Endodermal cell (in vitro differentiated cells): ENCODE results near the gene CCDC28A. TPM values are rescaled to one million over a fixed set of nuclear protein-coding genes. Genes with fewer than 3 reads are reported as not detected.
A peak's percentile ranks its signal among the peaks of the same experiment; 100 is the strongest.

Experiments
- DNase-seq: peaks from one replicate; pipeline ENCODE4 v3.0.0-alpha.2; 2017
- H3K27ac ChIP-seq: 2 replicates; pipeline ENCODE4 v1.5.1; 2013; ENCODE audit warnings: mild to moderate bottlenecking, low read depth, low read length, moderate library complexity
- H3K27me3 ChIP-seq: 2 replicates; pipeline ENCODE4 v1.6.1; 2013; ENCODE audit warnings: mild to moderate bottlenecking, low read length, moderate library complexity; ENCODE audit not compliant: insufficient read depth, control insufficient read depth, poor library complexity, severe bottlenecking
- H3K36me3 ChIP-seq: 2 replicates; pipeline ENCODE4 v1.7.0; 2013; ENCODE audit warnings: mild to moderate bottlenecking, low read length, moderate library complexity; ENCODE audit not compliant: control insufficient read depth, insufficient read depth
- H3K4me1 ChIP-seq: one replicate; pipeline ENCODE4 v1.7.0; 2013; ENCODE audit warnings: low read length; ENCODE audit not compliant: control insufficient read depth, insufficient read depth
- H3K4me3 ChIP-seq: 2 replicates; pipeline ENCODE4 v1.5.1; 2013; ENCODE audit warnings: mild to moderate bottlenecking, low read length, moderate library complexity
- H3K9ac ChIP-seq: 2 replicates; pipeline ENCODE4 v1.6.1; 2013; ENCODE audit warnings: mild to moderate bottlenecking, low read length, moderate library complexity; ENCODE audit not compliant: poor library complexity, severe bottlenecking; ENCODE audit errors: extremely low read depth
- H3K9me3 ChIP-seq: 2 replicates; pipeline ENCODE4 v1.6.1; 2013; ENCODE audit warnings: mild to moderate bottlenecking, low read length, moderate library complexity; ENCODE audit not compliant: control insufficient read depth
- H3K27ac Mint-ChIP-seq: 2 replicates; pipeline ENCODE4 v1.8.0; 2020; ENCODE audit warnings: mixed read lengths
- H3K27me3 Mint-ChIP-seq: 2 replicates; pipeline ENCODE4 v1.8.0; 2021; ENCODE audit warnings: mild to moderate bottlenecking, mixed read lengths; ENCODE audit not compliant: insufficient read depth
- H3K36me3 Mint-ChIP-seq: 2 replicates; pipeline ENCODE4 v1.8.0; 2020; ENCODE audit warnings: low read depth, mixed read lengths
- H3K4me1 Mint-ChIP-seq: 2 replicates; pipeline ENCODE4 v1.8.0; 2020; ENCODE audit warnings: mixed read lengths
- H3K4me3 Mint-ChIP-seq: 2 replicates; pipeline ENCODE4 v1.8.0; 2020; ENCODE audit warnings: mild to moderate bottlenecking, moderate library complexity, mixed read lengths
- H3K9me3 Mint-ChIP-seq: 2 replicates; pipeline ENCODE4 v1.8.0; 2020; ENCODE audit warnings: mild to moderate bottlenecking, mixed read lengths
- CTCF ChIP-seq: fragments of 200-600 bp; sonication (generic); conservative IDR thresholded peaks from 2 replicates; pipeline ENCODE4 v1.5.0; 2021; ENCODE audit warnings: antibody characterized with exemption, mild to moderate bottlenecking
- WGBS, 2 experiments: methylation state at CpG; one replicate each; pipeline versions ENCODE4 v1.1.5 to v1.1.7; 2013; ENCODE audit warnings: missing lambda C conversion rate in 2 of 2, mixed read lengths in 1 of 2; ENCODE audit not compliant: insufficient coverage in 1 of 2, insufficient read length in 1 of 2; 5-methylcytosine and 5-hydroxymethylcytosine counted together
- total RNA-seq, 2 donors: library from RNA; stranded (reverse); fragmentation: NEBNext Ultra II Directional in 1 of 2; extraction: Animal tissue kit (Norgen Biotek cat#: 25700) in 1 of 2; gene quantifications; 2 replicates in 1 of 2; 3 replicates in 1 of 2; pipeline ENCODE4 v1.2.1, GENCODE V29; 2021

CCDC28A gene
- total RNA-seq, 2 donors from 2014 or later, result 10.6 to 12.3 TPM

GRCh38 chr6:138752017-138752416 is 21.6 kb upstream of the CCDC28A start:
- Histone ChIP-seq H3K27me3 (no peaks in the 10 kb centered on the region), H3K9me3 (no peaks in the 10 kb centered on the region), H3K4me3 (no peak overlapping the region), H3K9ac (no peak overlapping the region), H3K27ac (no peak overlapping the region), H3K4me1 (no peaks in the 10 kb centered on the region), H3K36me3 (no peaks in the 10 kb centered on the region)
- peak; percentile 76 for TF ChIP-seq CTCF
- peak; percentile 59 for DNase-seq
- Mint-ChIP-seq H3K9me3 (peaks cover 2% of the 10 kb centered on the region), H3K4me1 (peaks cover 2% of the 10 kb centered on the region), H3K27me3 (no peaks in the 10 kb centered on the region), H3K4me3 (no peak overlapping the region), H3K27ac (no peak overlapping the region), H3K36me3 (no peaks in the 10 kb centered on the region)
- 80 to 87% methylated on average over 3 to 4 of the region's 4 CpGs for WGBS, 2 experiments

- 80 to 88% methylated on average over 1 to 4 of the region's 4 CpGs for WGBS, 2 experiments
Observed at GRCh38 chr6:138757136-138757535, 16.4 kb upstream of the CCDC28A start.

GRCh38 chr6:138765896-138766655 is 7.5 kb upstream of the CCDC28A start:
- Mint-ChIP-seq H3K36me3 (no peaks in the 10 kb centered on the region), H3K4me3 (no peak overlapping the region), H3K9me3 (no peaks in the 10 kb centered on the region), H3K27ac (no peak overlapping the region), H3K4me1 (peaks cover 3% of the 10 kb centered on the region), H3K27me3 (no peaks in the 10 kb centered on the region)
- WGBS, 2 experiments, result 96 to 99% methylated on average over 3 of the region's 3 CpGs
- no peak for DNase-seq
- Histone ChIP-seq H3K4me3 (no peak overlapping the region), H3K27ac (no peak overlapping the region), H3K9me3 (no peaks in the 10 kb centered on the region), H3K36me3 (no peaks in the 10 kb centered on the region), H3K4me1 (peaks cover 4% of the 10 kb centered on the region), H3K27me3 (no peaks in the 10 kb centered on the region), H3K9ac (no peak overlapping the region)
- peak; percentile 86 for TF ChIP-seq CTCF

More at GRCh38 chr6:138757136-138757535, 16.4 kb upstream of the CCDC28A start:
- H3K27ac Mint-ChIP-seq, result peak overlapping the region; percentile 33
- no peak overlapping the region for H3K4me3 Mint-ChIP-seq
- no peaks in the 10 kb centered on the region for H3K9me3 ChIP-seq
- TF ChIP-seq CTCF, result no peak
- no peaks in the 10 kb centered on the region for H3K27me3 Mint-ChIP-seq
- no peak overlapping the region for H3K4me3 ChIP-seq
- no peaks in the 10 kb centered on the region for H3K9me3 Mint-ChIP-seq
- H3K27ac ChIP-seq, result no peak overlapping the region
- no peaks in the 10 kb centered on the region for H3K36me3 Mint-ChIP-seq
- no peak for DNase-seq
- no peak overlapping the region for H3K9ac ChIP-seq
- H3K36me3 ChIP-seq, result no peaks in the 10 kb centered on the region
- no peaks in the 10 kb centered on the region for H3K4me1 Mint-ChIP-seq
- H3K4me1 ChIP-seq, result no peaks in the 10 kb centered on the region
- no peaks in the 10 kb centered on the region for H3K27me3 ChIP-seq
